GM12878 (cell line): ENCODE measurements around the gene ACTL6A.

Experiments used
- CTCF ChIP-seq, 3 experiments: IDR thresholded peaks in 2 of 3; conservative IDR thresholded peaks in 1 of 3; 2 replicates each; pipeline ENCODE4 v1.5.1; 2011; ENCODE audit warnings: low read depth in 3 of 3, low read length in 3 of 3, mild to moderate bottlenecking in 3 of 3, control low read depth in 2 of 3, moderate library complexity in 2 of 3, inconsistent platforms in 1 of 3, mixed read lengths in 1 of 3; ENCODE audit not compliant: control insufficient read depth in 2 of 3, insufficient read depth in 1 of 3; ENCODE audit errors: extremely low read depth in 1 of 3
- MYC ChIP-seq: IDR thresholded peaks from 2 replicates; pipeline ENCODE4 v1.6.1; 2011; ENCODE audit warnings: mild to moderate bottlenecking, low read length, moderate library complexity, inconsistent platforms; ENCODE audit not compliant: insufficient read depth, insufficient replicate concordance, insufficient read length, severe bottlenecking
- NFIC ChIP-seq: IDR thresholded peaks from 2 replicates; pipeline ENCODE4 v1.6.1; 2012; ENCODE audit warnings: low read depth, mild to moderate bottlenecking, inconsistent platforms, low read length, moderate library complexity
- NR2F1 ChIP-seq: fragments of 450-650 bp; conservative IDR thresholded peaks from 2 replicates; pipeline ENCODE4 v1.6.1; 2017; ENCODE audit warnings: mild to moderate bottlenecking
- POLR2A ChIP-seq: IDR thresholded peaks from 2 replicates; pipeline ENCODE4 v1.6.1; 2011; ENCODE audit warnings: low read depth, mild to moderate bottlenecking, low read length
- REST ChIP-seq: IDR thresholded peaks from 2 replicates; pipeline ENCODE4 v1.6.1; 2012; ENCODE audit warnings: mild to moderate bottlenecking, low read depth, low read length

- no peak for TF ChIP-seq MYC
- TF ChIP-seq CTCF (IDR thresholded peaks at IDR 0.05 in 2 of 3, conservative IDR thresholded peaks at IDR 0.05 in 1 of 3; ENCODE audit: control insufficient read depth in 2 of 3, extremely low read depth in 1 of 3, insufficient read depth in 1 of 3, low read depth in 3 of 3, low read length in 3 of 3): no peak
- TF ChIP-seq NR2F1: no peak
- no peak for TF ChIP-seq REST
- no peak for TF ChIP-seq POLR2A
- TF ChIP-seq NFIC: no peak
Measured at GRCh38 chr3:179526482-179526881, 36.2 kb upstream of the ACTL6A start.
